ENCODE results near the gene MAGI1.

MAGI1 gene

GRCh38 chr3:65745306-65745705, 293.4 kb downstream of the MAGI1 start:
- DNase-seq (ENCODE audit: extremely low read depth, low read depth): no peak

GRCh38 chr3:65742914-65743313, 295.8 kb downstream of the MAGI1 start:
- no peak for TF ChIP-seq CTCF (IDR thresholded peaks at IDR 0.05; ENCODE audit: low read depth, low read length)
- no peak for DNase-seq (ENCODE audit: extremely low read depth, low read depth)

More at GRCh38 chr3:65745306-65745705, 293.4 kb downstream of the MAGI1 start:
- no peak for TF ChIP-seq CTCF (IDR thresholded peaks at IDR 0.05; ENCODE audit: low read depth, low read length)

GRCh38 chr3:65741540-65741939, 297.2 kb downstream of the MAGI1 start:
- no peak for DNase-seq (ENCODE audit: extremely low read depth, low read depth)
- no peak for TF ChIP-seq CTCF (IDR thresholded peaks at IDR 0.05; ENCODE audit: low read depth, low read length)

GRCh38 chr3:65739901-65740541, 298.7 kb downstream of the MAGI1 start:
- TF ChIP-seq CTCF (IDR thresholded peaks at IDR 0.05; ENCODE audit: low read depth, low read length): no peak
- DNase-seq (ENCODE audit: extremely low read depth, low read depth): no peak

- no peak for TF ChIP-seq CTCF (IDR thresholded peaks at IDR 0.05; ENCODE audit: low read depth, low read length)
- DNase-seq (ENCODE audit: extremely low read depth, low read depth): no peak
These were observed 303.9 kb downstream of the MAGI1 start for GRCh38 chr3:65734792-65735191.

GRCh38 chr3:65734382-65734781, 304.3 kb downstream of the MAGI1 start:
- TF ChIP-seq CTCF (IDR thresholded peaks at IDR 0.05; ENCODE audit: low read depth, low read length): no peak
- no peak for DNase-seq (ENCODE audit: extremely low read depth, low read depth)

- DNase-seq (ENCODE audit: extremely low read depth, low read depth): no peak
- TF ChIP-seq CTCF (IDR thresholded peaks at IDR 0.05; ENCODE audit: low read depth, low read length): no peak
These were observed 305.3 kb downstream of the MAGI1 start for GRCh38 chr3:65733459-65733858.
